Measurements from ENCODE around the gene LSM7.
A peak's percentile ranks its signal among the peaks of the same experiment; 100 is the strongest.

LSM7 gene

GRCh38 chr19:2336528-2337328 lies 8.3 kb upstream of the LSM7 start:
- DNase-seq = no peak

- DNase-seq = no peak
Observed at GRCh38 chr19:2335848-2336247, 7.5 kb upstream of the LSM7 start.

GRCh38 chr19:2334986-2335846 lies 6.8 kb upstream of the LSM7 start:
- no peak for DNase-seq

GRCh38 chr19:2334426-2334825 lies 6.0 kb upstream of the LSM7 start:
- DNase-seq = no peak

- no peak for DNase-seq
Observed at GRCh38 chr19:2333807-2334211, 5.4 kb upstream of the LSM7 start.

GRCh38 chr19:2333027-2333806 lies 4.8 kb upstream of the LSM7 start:
- peak; percentile 82 for DNase-seq

- DNase-seq = no peak
Observed at GRCh38 chr19:2332341-2333026, 4.1 kb upstream of the LSM7 start.

- DNase-seq = no peak
Observed at GRCh38 chr19:2331601-2332246, 3.3 kb upstream of the LSM7 start.

GRCh38 chr19:2330632-2331284 lies 2.4 kb upstream of the LSM7 start:
- peak; percentile 75 for DNase-seq

GRCh38 chr19:2330255-2330631 lies 1.9 kb upstream of the LSM7 start:
- no peak for DNase-seq

- no peak for DNase-seq
Observed at GRCh38 chr19:2329501-2329916, 1.1 kb upstream of the LSM7 start.

GRCh38 chr19:2329149-2329478 lies 728 bp upstream of the LSM7 start:
- DNase-seq = no peak

- DNase-seq = no peak
Observed at GRCh38 chr19:2327773-2328400, 499 bp downstream of the LSM7 start.

GRCh38 chr19:2326699-2327360 lies 1.6 kb downstream of the LSM7 start:
- DNase-seq = no peak

GRCh38 chr19:2325281-2326046 lies 2.9 kb downstream of the LSM7 start:
- DNase-seq = no peak

- no peak for DNase-seq
Observed at GRCh38 chr19:2324220-2324948, 4.0 kb downstream of the LSM7 start.

- no peak for DNase-seq
Observed at GRCh38 chr19:2323707-2324106, 4.7 kb downstream of the LSM7 start.

- no peak for DNase-seq
Observed at GRCh38 chr19:2321565-2322283, 6.7 kb downstream of the LSM7 start.

- DNase-seq = no peak
Observed at GRCh38 chr19:2320939-2321338, 7.4 kb downstream of the LSM7 start.
